PC-9 (cell line): Measurements from ENCODE around the gene USP21.

Source experiments
- EZH2 ChIP-seq: fragments of 200-600 bp; sonication (generic); IDR thresholded peaks from 2 replicates; pipeline ENCODE4 v1.8.0; 2017; ENCODE audit warnings: antibody characterized with exemption, low read depth
- TF ChIP-seq, protein P1 (sequence below): fragments of 200-600 bp; sonication (generic); conservative IDR thresholded peaks from 2 replicates; pipeline ENCODE4 v1.6.1; 2017; ENCODE audit warnings: mixed run types, antibody characterized with exemption, mild to moderate bottlenecking, moderate library complexity

DNA sequence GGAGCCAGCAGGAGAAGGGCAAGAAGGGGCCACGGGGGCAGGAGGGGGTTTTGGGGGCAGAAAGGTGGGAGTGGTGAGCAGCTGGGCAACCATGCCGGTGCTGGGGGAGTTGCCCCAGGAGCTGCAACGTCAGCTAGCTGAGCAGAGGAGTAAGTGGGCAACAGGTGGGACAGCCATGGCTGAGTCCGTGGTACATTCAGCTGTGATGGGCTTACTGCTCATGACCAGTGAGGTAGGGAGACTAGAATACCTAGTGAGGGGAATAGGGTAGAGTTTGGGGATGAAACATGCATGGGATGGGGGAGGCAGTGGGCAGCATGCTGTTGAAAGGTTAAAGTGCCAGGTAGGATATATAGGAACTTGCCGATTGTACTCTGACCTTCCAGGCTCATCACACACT lies 2.4 kb downstream of the USP21 start:
- TF ChIP-seq, protein P1, sequence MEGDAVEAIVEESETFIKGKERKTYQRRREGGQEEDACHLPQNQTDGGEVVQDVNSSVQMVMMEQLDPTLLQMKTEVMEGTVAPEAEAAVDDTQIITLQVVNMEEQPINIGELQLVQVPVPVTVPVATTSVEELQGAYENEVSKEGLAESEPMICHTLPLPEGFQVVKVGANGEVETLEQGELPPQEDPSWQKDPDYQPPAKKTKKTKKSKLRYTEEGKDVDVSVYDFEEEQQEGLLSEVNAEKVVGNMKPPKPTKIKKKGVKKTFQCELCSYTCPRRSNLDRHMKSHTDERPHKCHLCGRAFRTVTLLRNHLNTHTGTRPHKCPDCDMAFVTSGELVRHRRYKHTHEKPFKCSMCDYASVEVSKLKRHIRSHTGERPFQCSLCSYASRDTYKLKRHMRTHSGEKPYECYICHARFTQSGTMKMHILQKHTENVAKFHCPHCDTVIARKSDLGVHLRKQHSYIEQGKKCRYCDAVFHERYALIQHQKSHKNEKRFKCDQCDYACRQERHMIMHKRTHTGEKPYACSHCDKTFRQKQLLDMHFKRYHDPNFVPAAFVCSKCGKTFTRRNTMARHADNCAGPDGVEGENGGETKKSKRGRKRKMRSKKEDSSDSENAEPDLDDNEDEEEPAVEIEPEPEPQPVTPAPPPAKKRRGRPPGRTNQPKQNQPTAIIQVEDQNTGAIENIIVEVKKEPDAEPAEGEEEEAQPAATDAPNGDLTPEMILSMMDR = no peak
- TF ChIP-seq EZH2 = no peak
